Measurements from ENCODE around the gene DDX3Y.

GRCh38 chrY:12904618-12905516 is at the start of gene DDX3Y:
- no peak for TF ChIP-seq CTCF (IDR thresholded peaks at IDR 0.05)
- no peak for TF ChIP-seq POLR2A (IDR thresholded peaks at IDR 0.05)

Measured in uterus (tissue), 2 donors.